ENCODE data around the gene SYNPR. TPM values are rescaled to one million over a fixed set of nuclear protein-coding genes. Genes with fewer than 3 reads are reported as not detected.

Gene SYNPR
- total and polyA plus RNA-seq, 7 donors: 0.16 to 1.4 (median 0.32) TPM; not detected in 2

- TF ChIP-seq POLR2AphosphoS5 (IDR thresholded peaks at IDR 0.05): no peak
- no peak for TF ChIP-seq POLR2A (IDR thresholded peaks at IDR 0.05)
- TF ChIP-seq CTCF (IDR thresholded peaks at IDR 0.05): no peak
- TF ChIP-seq EP300 (IDR thresholded peaks at IDR 0.05): no peak
- intact Hi-C loops (cut with DNase I): no loop called here
- Histone ChIP-seq H3K9me3 (no peaks in the 10 kb centered on the region), H3K4me1 (no peaks in the 10 kb centered on the region), H3K4me3 (no peak overlapping the region), H3K27me3 (no peaks in the 10 kb centered on the region), H3K27ac (no peak overlapping the region), H3K36me3 (no peaks in the 10 kb centered on the region)
- no peak for DNase-seq
Measured at GRCh38 chr3:63413523-63413922, 135.4 kb downstream of the SYNPR start.

- DNase-seq: no peak
- Histone ChIP-seq H3K4me1 (no peaks in the 10 kb centered on the region), H3K36me3 (no peaks in the 10 kb centered on the region), H3K4me3 (no peak overlapping the region), H3K27ac (no peak overlapping the region), H3K9me3 (no peaks in the 10 kb centered on the region), H3K27me3 (no peaks in the 10 kb centered on the region)
- intact Hi-C loops (cut with DNase I): no loop called here
- 65 to 81% methylated on average over 1 of the region's 1 CpG for WGBS, 2 donors
- no peak for TF ChIP-seq CTCF (IDR thresholded peaks at IDR 0.05)
- TF ChIP-seq POLR2AphosphoS5 (IDR thresholded peaks at IDR 0.05): no peak
- TF ChIP-seq POLR2A (IDR thresholded peaks at IDR 0.05): no peak
- TF ChIP-seq EP300 (IDR thresholded peaks at IDR 0.05): no peak
Measured at GRCh38 chr3:63414607-63415006, 136.5 kb downstream of the SYNPR start.

GRCh38 chr3:63429905-63430304 is 151.8 kb downstream of the SYNPR start:
- Histone ChIP-seq H3K4me1 (no peaks in the 10 kb centered on the region), H3K4me3 (no peak overlapping the region), H3K9me3 (no peaks in the 10 kb centered on the region), H3K36me3 (no peaks in the 10 kb centered on the region), H3K27me3 (no peaks in the 10 kb centered on the region), H3K27ac (no peak overlapping the region)
- no peak for DNase-seq
- 60% methylated on average over 2 of the region's 2 CpGs for WGBS, 2 donors
- TF ChIP-seq CTCF (IDR thresholded peaks at IDR 0.05) (no peak), POLR2AphosphoS5 (IDR thresholded peaks at IDR 0.05) (no peak), EP300 (IDR thresholded peaks at IDR 0.05) (no peak), POLR2A (IDR thresholded peaks at IDR 0.05) (no peak)
- intact Hi-C loops (cut with DNase I): no loop called here

GRCh38 chr3:63430875-63431274 is 152.8 kb downstream of the SYNPR start:
- no peaks in the 10 kb centered on the region for H3K27me3 ChIP-seq
- no peak for TF ChIP-seq POLR2A (IDR thresholded peaks at IDR 0.05)
- H3K4me1 ChIP-seq: no peaks in the 10 kb centered on the region
- no peak overlapping the region for H3K4me3 ChIP-seq
- DNase-seq: no peak
- no peaks in the 10 kb centered on the region for H3K9me3 ChIP-seq
- H3K36me3 ChIP-seq: no peaks in the 10 kb centered on the region
- intact Hi-C loops (cut with DNase I): no loop called here
- no peak overlapping the region for H3K27ac ChIP-seq

- Histone ChIP-seq H3K27ac (no peak overlapping the region), H3K27me3 (no peaks in the 10 kb centered on the region), H3K4me1 (no peaks in the 10 kb centered on the region), H3K36me3 (no peaks in the 10 kb centered on the region), H3K4me3 (no peak overlapping the region), H3K9me3 (no peaks in the 10 kb centered on the region)
- 87 to 95% methylated on average over 2 of the region's 2 CpGs for WGBS, 2 donors
- intact Hi-C loops (cut with DNase I): no loop called here
- TF ChIP-seq EP300 (IDR thresholded peaks at IDR 0.05): no peak
- TF ChIP-seq CTCF (IDR thresholded peaks at IDR 0.05): no peak
- TF ChIP-seq POLR2A (IDR thresholded peaks at IDR 0.05): no peak
- no peak for TF ChIP-seq POLR2AphosphoS5 (IDR thresholded peaks at IDR 0.05)
- no peak for DNase-seq
Measured at GRCh38 chr3:63437858-63438257, 159.8 kb downstream of the SYNPR start.
